ENCODE results near the gene ANKS1B.
"Not testable (repeated sequence)": the region's sequence is repeated elsewhere in the genome, so short reads cannot be mapped to it uniquely, and the experiment has no call there.

The ANKS1B gene

GRCh38 chr12:100017056-100017455, 32.3 kb upstream of the ANKS1B start:
- H3K4me3 ChIP-seq (ENCODE audit: low read depth, low read length) = no peak overlapping the region
- no peak for TF ChIP-seq CTCF (IDR thresholded peaks at IDR 0.05; ENCODE audit: control insufficient read depth, extremely low read depth, insufficient read depth)
- DNase-seq (ENCODE audit: low read depth) = no peak

GRCh38 chr12:100016304-100016703, 31.6 kb upstream of the ANKS1B start:
- not testable (repeated sequence) for DNase-seq (ENCODE audit: low read depth); H3K4me3 ChIP-seq (ENCODE audit: low read depth, low read length)

- not testable (repeated sequence) for DNase-seq (ENCODE audit: low read depth); H3K4me3 ChIP-seq (ENCODE audit: low read depth, low read length)
Measured at GRCh38 chr12:100005846-100006245, 21.1 kb upstream of the ANKS1B start.

GRCh38 chr12:99997806-99998205, 13.1 kb upstream of the ANKS1B start:
- no peak for TF ChIP-seq CTCF (IDR thresholded peaks at IDR 0.05; ENCODE audit: control insufficient read depth, extremely low read depth, insufficient read depth)
- no peak for DNase-seq (ENCODE audit: low read depth)
- H3K4me3 ChIP-seq (ENCODE audit: low read depth, low read length) = no peak overlapping the region

GRCh38 chr12:99996095-99996494, 11.4 kb upstream of the ANKS1B start:
- no peak for DNase-seq (ENCODE audit: low read depth)
- H3K4me3 ChIP-seq (ENCODE audit: low read depth, low read length) = no peak overlapping the region

GRCh38 chr12:99985631-99986030, 895 bp upstream of the ANKS1B start:
- no peak for TF ChIP-seq CTCF (IDR thresholded peaks at IDR 0.05; ENCODE audit: control insufficient read depth, extremely low read depth, insufficient read depth)
- DNase-seq (ENCODE audit: low read depth) = no peak
- peak overlapping the region; percentile 64 for H3K4me3 ChIP-seq (ENCODE audit: low read depth, low read length)

More at GRCh38 chr12:99996095-99996494, 11.4 kb upstream of the ANKS1B start:
- TF ChIP-seq CTCF (IDR thresholded peaks at IDR 0.05; ENCODE audit: control insufficient read depth, extremely low read depth, insufficient read depth) = no peak

- no peak for TF ChIP-seq CTCF (IDR thresholded peaks at IDR 0.05; ENCODE audit: control insufficient read depth, extremely low read depth, insufficient read depth)
- peak overlapping the region; percentile 64 for H3K4me3 ChIP-seq (ENCODE audit: low read depth, low read length)
- no peak for DNase-seq (ENCODE audit: low read depth)
Measured at GRCh38 chr12:99985129-99985570, 414 bp upstream of the ANKS1B start.

GRCh38 chr12:99983456-99984258, 1.1 kb downstream of the ANKS1B start:
- no peak overlapping the region for H3K4me3 ChIP-seq (ENCODE audit: low read depth, low read length)
- no peak for TF ChIP-seq CTCF (IDR thresholded peaks at IDR 0.05; ENCODE audit: control insufficient read depth, extremely low read depth, insufficient read depth)
- DNase-seq (ENCODE audit: low read depth) = no peak
